Caki2 (cell line): Measurements from ENCODE around the gene TRUB2. TPM values are rescaled to one million over a fixed set of nuclear protein-coding genes. Genes with fewer than 3 reads are reported as not detected.
"Not testable (repeated sequence)": the region's sequence is repeated elsewhere in the genome, so short reads cannot be mapped to it uniquely, and the experiment has no call there.

ENCODE experiments used
- DNase-seq: peaks from one replicate; pipeline ENCODE4 v3.0.0-alpha.2; 2015; ENCODE audit warnings: low read depth
- in situ Hi-C: cut with HindIII; loops from 2 replicates; pipeline ENCODE4 v1.10.0; 2016; ENCODE audit warnings: low sequenced_read_pairs, low pct_unique_long_range_greater_than_20kb, mixed read lengths
- total RNA-seq: library from RNA; depleted of rRNA; stranded (reverse); fragments of >200 nt; shearing (Covaris generic); gene quantifications from 2 replicates; pipeline ENCODE4 v1.2.3, GENCODE V29; 2014; ENCODE audit warnings: low replicate concordance

The TRUB2 gene
- total RNA-seq, 1 experiment from 2014 or later, result 29.2 TPM

DNA sequence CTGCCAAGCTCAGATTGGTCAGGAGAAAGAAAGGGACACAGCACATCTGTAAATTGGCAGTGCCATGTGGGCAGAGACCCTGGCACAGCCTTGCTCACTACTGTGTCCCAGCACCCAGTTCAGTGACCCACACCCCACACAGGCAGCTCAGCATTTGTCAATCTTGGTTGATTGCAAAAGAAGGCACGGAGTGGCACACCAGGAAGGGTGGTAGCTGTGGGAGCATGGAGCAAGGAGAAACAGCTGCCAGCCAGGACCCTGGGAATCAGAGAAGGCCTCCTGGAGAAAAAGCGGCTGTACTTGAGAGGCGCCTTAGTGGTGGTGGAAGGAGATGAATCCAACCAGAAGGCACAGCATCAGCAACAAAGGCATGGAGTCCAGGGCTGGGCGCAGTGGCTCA is 21.6 kb upstream of the TRUB2 start:
- in situ Hi-C loops, result no loop called here
- no peak for DNase-seq

- in situ Hi-C loops, result no loop called here
- no peak for DNase-seq
Measured at GRCh38 chr9:128342971-128343680, 20.9 kb upstream of the TRUB2 start.

DNA sequence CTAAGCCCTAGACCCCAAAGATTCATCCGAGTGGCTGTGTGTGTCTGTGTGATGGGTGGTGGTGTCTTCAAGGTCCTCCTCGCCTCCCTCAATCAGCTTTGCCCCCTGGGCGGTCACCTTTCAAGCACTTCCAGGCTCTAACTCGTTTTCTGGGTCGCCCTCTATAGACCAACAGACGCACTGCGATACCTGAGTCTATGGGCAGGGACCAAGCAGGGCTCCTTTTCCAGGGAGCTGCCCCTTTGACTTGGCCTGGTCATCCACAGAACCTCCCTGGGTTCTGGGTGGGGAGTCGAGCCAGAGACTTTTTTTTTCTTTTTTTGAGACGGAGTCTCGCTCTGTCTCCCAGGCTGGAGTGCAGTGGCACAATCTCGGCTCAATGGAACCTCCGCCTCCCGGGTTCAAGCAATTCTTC is 19.2 kb upstream of the TRUB2 start:
- peak; percentile 65 for DNase-seq
- in situ Hi-C loops, result no loop called here

DNA sequence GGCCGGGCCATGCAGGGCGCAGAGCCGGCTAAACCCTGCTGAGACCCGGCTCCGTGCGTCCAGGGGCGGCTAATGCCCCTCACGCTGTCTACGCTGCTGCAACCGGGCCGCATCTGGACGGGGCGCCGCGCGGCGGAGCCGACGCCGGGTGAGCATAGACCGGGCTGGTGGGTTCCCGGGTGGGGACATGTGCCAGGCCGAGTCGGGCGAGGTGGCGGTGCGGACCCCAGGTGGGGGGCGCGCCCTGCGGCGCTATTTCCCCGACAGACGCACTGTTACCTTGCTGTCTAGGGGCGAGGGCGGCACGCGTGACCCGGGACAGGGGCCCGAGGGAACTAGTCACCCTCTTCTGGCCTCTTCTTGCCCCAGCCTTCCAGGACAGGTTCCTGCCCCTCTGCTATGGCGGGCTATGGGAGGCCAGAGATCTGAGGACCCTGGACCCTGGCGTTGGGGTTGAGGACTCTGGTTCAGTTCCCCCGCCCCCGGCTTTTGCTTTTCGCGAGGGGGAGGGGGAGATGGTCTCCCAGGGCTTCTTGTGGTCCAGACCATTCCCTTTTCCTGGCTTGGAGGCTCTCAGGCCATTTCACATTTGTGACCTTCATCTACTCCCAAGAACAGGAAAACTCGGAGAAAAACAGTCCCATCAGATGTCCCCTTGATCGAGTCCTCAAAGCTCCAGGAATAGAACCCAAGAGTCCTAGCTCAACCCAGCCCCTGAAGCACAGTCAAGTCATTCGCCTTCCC is 18.6 kb upstream of the TRUB2 start:
- peak; percentile 22 for DNase-seq
- in situ Hi-C loops, result no loop called here

DNA sequence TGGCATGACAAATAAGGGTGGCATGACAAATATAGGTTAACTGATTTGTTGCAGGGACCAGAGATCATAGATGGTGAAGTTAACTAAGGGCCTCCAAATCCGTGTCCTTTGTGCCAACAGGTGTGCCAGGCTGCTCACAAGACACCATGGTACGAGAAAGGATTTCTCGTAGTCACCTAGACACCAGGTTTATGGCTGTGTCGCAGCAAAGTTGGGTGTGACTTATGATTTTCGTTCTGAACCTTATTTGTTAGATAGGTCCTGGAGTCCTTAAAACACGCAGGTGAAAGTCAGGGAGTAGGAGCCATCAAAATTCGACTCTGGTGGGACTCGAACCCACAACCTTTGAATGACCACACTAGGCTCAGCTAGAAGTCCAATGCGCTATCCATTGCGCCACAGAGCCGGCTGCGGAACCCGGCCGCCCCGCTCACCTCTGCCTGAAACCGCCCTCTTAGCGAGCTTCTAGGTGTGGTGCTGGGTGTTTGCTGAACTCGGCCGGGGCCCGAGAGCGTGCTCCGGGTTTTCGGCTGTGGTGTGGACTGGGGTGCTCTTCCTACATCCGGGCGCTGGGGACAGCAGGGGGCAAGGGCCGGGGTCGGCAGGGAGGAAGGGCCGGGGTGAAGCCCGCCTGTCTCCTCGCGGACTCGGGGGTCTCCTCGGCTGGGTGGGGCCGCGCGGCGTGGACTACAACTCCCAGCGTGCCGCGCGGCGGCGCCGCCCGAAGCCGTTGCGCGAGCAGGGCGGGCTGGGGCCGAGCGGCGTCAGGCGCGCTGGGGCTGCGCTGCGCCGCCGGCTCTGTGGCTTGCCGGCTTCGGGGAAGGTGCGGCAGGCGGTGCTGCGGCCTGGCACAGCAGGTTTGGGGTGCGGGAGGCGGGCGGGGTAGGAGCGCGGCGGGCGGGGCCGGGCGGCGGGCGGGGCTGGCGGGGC is 17.8 kb upstream of the TRUB2 start, which contains the start of gene SLC27A4:
SLC27A4 (plus strand) TSS at position 767 of the 930 bp plus-strand sequence. CDS start 2,606 bp downstream, outside the sequence.
- peak; percentile 82 for DNase-seq
- in situ Hi-C loops, result no loop called here

DNA sequence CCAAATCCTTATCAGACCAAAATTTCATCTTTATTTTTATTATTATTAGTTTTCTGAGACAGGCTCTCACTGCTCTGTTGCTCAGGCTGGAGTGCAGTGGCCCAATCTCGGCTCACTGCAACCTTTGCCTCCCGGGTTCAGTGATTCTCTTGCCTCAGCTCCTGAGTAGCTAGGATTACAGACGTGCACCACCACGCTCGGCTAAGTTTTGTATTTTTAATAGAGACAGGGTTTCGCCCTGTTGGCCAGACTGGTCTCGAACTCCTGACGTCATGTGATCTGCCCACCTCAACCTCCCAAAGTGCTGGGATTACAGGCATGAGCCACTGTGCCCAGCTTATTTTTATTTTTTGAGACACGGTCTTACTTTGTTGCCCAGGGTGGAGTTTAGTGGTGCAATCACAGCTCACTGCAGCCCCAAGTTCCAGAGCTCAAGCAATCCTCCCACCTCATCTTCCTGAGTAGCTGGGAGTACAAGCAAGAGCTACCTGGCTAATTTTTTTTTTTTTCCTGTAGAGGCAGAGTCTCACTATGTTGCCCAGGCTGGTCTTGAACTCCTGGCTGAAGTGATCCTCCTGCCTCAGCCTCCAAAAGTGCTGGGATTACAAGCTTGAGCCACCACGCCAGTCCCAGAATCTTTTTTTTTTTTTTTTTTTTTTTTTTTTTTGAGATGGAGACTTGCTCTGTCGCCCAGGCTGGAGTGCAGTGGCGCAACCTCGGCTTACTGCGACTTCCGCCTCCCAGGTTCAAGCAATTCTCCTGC is 16.8 kb upstream of the TRUB2 start:
- peak; percentile 22 for DNase-seq
- in situ Hi-C loops, result not testable (repeated sequence)

GRCh38 chr9:128337936-128338335 is 15.7 kb upstream of the TRUB2 start:
- in situ Hi-C loops, result no loop called here
- no peak for DNase-seq

- DNase-seq, result no peak
- in situ Hi-C loops, result no loop called here
Measured at GRCh38 chr9:128335914-128336313, 13.7 kb upstream of the TRUB2 start.

GRCh38 chr9:128335161-128335560 is 12.9 kb upstream of the TRUB2 start:
- in situ Hi-C loops, result no loop called here
- DNase-seq, result no peak

- DNase-seq, result no peak
- in situ Hi-C loops, result no loop called here
Measured at GRCh38 chr9:128333451-128333869, 11.2 kb upstream of the TRUB2 start.

- in situ Hi-C loops, result no loop called here
- DNase-seq, result no peak
Measured at GRCh38 chr9:128325629-128326028, 3.4 kb upstream of the TRUB2 start.

DNA sequence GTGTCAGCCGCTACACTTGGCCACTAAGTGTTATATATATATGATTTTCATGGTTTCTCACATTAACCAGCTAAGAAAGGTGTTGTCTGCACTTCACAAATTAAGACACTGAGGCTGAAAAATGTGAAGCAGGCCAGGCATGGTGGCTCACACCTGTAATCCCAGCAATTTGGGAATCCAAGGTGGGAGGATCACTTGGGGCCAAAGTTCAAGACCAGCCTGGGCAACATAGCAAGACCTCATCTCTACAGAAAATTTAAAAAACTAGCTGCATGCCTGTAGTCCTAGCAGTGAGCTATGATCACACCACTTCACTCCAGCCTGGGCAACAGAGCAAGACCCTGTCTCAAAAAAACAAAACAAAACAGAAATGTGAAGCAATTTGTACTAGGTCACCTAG is 2.2 kb upstream of the TRUB2 start:
- DNase-seq, result no peak
- in situ Hi-C loops, result no loop called here

- in situ Hi-C loops, result no loop called here
- no peak for DNase-seq
Measured at GRCh38 chr9:128323791-128324190, 1.5 kb upstream of the TRUB2 start.

DNA sequence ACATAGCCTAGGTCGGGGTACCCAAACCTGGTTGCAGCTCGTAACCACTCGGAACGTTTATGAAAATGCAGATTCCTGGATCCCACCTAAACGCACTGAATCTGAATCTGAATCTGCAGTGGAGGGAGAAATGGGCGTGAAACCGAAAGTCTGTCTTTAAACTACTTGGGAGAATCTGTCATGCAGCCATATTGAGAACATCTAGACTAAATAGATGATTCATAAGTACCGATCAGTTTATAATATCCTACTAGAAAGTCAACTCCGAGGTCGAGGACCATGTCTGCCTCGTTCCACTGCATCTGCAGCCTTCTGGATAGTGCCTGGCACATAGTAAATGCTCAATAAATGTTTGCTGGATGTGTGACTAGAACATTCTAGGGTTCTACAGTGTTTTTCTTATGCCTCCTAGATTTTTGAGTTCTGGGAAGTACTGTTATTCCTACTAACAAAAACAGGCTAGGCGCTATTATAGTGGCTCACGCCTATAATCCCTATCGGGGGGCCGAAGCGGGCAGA is 1.0 kb upstream of the TRUB2 start:
- DNase-seq, result peak; percentile 22
- in situ Hi-C loops, result no loop called here

GRCh38 chr9:128321879-128322403 is 306 bp downstream of the TRUB2 start:
- in situ Hi-C loops, result no loop called here

DNA sequence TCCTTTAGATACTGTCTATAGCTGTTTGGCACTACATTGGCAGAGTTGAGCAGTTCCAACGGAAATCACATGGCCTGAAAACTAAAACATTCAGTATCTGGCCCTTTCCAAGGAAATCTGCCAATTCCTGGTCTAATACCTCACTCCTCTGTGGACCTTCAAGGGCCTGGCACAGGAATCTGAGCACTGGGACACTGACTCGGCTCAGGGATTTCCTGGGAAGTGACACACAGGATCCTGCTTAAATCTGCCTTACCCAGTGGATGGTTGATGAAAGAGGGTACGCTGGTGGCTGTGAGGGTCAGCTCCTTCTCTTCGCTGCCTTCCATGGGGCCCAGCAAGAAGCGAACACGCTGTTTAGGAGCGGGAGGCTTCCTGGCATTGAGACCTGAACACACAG is 904 bp downstream of the TRUB2 start:
- DNase-seq, result no peak
- in situ Hi-C loops, result no loop called here

More at GRCh38 chr9:128321879-128322403, 306 bp downstream of the TRUB2 start:
- DNase-seq, result no peak

DNA sequence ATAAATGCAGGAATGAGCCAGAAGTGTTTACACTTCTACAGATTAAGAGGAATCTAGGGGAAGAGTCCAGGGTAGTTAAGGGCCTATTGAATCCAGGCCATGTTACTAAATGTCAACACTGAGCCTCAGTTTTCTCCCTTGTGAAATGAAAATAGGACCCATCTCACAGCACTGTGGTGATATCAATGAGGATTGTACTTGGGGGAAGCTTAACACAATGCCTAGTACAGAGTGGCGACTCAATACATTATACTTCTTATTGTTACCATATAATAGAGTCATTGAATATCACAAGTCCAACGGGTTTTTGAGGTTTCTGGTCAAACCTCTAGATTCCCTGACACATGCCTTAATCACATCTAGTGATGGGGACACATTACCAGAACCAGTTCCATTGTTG is 4.6 kb downstream of the TRUB2 start:
- no peak for DNase-seq
- in situ Hi-C loops, result no loop called here

- in situ Hi-C loops, result no loop called here
- no peak for DNase-seq
Measured at GRCh38 chr9:128316421-128316820, 5.8 kb downstream of the TRUB2 start.
